Stimulated activated CD8-positive, alpha-beta memory T cell treated with anti-CD3 and anti-CD28 coated beads, Interleukin-15, amount 100 ng/mL, for 4 hours (primary cell): ENCODE data around the gene CASP8.

Experiments
- DNase-seq, 2 donors: peaks; one replicate each; pipeline ENCODE4 v3.0.0-alpha.2; 2020; ENCODE audit warnings: low read depth in 2 of 2

CASP8 gene

DNA sequence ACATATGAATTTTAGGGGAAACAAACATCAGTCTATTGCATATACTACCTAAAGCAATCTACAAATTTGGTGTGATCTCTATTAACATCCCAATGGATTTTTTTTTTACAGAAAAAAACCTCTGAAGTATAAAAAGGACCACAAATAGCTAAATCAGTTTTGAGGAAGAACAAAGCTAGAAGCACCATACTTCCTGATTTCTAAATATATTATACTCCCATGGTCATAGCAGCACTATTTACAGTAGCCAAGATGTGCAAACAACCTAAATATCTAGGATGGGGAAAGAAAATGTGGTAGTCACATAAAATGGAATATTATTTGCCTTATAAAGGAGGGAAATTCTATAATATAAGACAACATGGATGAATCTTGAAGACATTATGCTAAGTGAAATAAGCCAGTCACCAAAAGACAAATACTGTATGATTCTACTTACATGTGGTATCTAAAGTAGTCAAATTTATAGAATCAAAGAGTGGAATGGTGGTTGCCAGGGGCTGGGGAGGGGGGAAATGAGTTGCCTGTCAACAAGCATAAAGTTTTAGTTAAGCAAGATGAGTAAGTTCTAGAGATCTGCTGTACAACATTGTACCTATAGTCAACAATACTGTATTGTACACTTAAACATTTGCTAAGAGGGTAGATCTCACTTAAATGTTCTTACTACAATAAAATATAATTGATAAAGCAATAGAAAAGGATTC lies 17.6 kb upstream of the CASP8 start:
- no peak for DNase-seq

GRCh38 chr2:201244829-201245228 lies 15.5 kb upstream of the CASP8 start:
- no peak for DNase-seq

GRCh38 chr2:201246280-201246679 lies 14.1 kb upstream of the CASP8 start:
- DNase-seq, result no peak

GRCh38 chr2:201248288-201248844 lies 12.0 kb upstream of the CASP8 start:
- no peak for DNase-seq

GRCh38 chr2:201249889-201250288 lies 10.4 kb upstream of the CASP8 start:
- no peak for DNase-seq

- no peak for DNase-seq
Observed at GRCh38 chr2:201250741-201251140, 9.6 kb upstream of the CASP8 start.

DNA sequence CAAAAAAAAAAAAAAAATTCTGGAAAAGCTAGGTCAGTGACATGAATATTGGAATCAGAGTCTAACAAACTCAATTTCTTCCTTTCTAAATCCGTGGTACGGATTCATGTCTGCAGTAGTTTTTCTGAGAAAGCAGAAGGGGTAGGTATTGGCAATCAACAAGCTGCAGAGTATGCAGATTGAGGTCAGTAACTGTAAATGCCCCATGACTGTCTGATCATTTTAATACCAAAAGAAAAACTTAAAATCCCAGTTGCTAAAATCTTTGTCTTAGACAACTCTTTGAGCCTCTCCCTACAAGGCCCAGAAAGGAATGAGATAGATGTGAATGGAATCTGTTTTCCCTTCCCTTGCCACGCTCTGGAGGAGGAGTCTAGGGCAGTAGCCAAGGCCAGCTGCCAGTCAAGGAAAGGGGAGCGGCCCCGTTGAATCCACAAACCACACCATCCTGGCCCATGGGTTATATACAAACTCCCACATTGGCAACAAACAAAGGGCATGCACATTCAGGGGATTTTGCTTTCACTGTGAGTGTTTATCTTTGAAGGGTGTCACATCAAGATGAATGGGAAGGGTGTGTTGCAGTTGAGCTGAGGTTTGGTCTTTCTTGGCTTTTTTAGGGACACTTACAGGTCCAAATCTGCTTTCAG lies 6.1 kb upstream of the CASP8 start:
- no peak for DNase-seq

DNA sequence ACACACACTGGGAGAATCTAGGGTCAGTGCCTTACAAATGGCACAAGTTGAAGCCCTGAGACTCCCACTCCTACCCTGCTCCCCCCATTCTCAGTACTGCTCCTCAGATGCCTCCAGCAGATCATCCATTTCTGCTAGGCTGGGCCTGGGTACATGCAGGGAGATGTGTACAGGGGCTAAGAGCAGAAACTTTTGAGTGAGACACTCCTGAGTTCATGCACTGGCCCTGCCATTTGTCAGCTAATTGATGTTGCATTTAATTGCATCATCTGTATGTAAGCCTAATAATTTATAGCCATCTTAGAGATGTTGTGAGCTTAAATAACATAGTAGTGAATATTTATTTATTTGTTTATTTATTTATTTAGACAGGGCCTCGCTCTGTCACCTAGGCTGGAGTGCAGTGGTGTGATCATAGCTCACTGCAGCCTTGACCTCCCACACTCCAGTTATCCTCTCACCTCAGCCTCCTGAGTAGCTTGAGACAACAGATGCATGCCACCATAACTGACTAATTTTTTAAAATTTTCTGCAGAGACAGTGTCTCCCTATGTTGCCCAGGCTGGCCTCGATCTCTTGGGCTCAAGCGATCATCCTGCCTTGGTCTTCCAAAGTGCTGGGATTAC lies 4.8 kb upstream of the CASP8 start:
- DNase-seq, result no peak

DNA sequence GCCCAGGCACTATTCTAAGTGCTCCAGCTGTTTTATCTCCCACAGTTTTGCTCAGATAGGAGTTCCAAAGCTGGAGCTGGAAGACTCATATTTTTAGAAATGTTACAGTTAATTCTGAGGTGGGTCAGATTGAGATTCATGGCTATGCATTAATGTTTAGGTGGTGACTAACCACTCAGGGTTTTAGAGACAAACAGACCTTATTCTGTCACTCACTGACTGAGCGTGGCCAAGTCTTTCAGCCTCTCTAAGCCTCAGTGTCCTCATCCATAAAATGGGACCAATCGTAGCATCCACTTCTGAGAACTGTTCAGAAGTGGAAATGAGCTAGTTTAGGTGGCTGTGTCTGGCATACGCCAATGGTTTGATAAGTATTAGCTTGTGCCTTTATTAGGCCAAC lies 4.3 kb upstream of the CASP8 start:
- no peak for DNase-seq

DNA sequence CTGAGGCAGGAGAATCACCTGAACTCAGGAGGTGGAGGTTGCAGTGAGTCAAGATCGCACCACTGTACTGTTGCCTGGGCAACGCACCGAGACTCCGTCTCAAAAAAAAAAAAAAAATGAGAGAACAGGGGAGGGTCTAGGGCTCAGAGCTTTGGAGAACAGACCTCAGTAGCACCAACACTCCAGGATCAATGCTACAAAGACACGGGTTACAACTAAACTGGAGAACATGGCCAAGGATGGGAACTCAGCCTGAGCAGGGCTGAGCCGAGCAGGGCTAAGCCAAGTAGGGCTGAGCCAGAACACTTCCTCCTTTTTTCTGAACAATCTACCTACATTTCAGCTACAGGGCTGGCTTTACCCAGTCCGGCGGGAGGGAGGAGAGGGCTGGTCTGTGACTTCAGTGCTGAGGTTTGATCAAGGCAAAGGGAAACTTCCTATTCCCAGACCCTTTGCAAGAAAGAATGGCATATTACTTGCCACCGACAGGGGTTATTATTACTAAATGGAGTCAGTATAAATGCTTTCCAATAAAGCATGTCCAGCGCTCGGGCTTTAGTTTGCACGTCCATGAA lies 2.9 kb upstream of the CASP8 start:
- no peak for DNase-seq

GRCh38 chr2:201257956-201258665 lies 2.2 kb upstream of the CASP8 start:
- DNase-seq, result peak; percentile 58 to 79

GRCh38 chr2:201258666-201259615 lies 1.4 kb upstream of the CASP8 start:
- DNase-seq, result no peak

DNA sequence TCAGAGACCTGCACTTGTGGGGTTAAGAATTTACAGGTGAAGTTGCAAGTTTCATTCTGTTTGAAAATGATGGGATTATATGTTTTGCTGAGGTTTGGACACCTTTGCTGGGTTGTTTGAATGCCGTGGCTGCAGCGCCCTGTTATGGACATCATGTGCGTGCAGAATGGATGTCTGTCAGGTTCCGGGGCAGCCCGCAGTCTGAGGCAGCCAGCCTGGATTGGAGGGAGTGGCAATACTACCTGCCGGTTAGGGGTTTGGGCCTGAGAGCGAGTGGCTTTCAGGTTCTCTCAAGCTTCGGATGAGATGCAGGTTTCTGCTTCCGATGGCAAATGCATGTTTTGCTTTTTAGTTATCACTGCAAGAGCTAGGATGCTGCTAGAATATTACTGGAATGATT lies 1.1 kb downstream of the CASP8 start:
- DNase-seq, result peak in 1 of 2 donors; percentile 19

GRCh38 chr2:201261906-201262305 lies 1.6 kb downstream of the CASP8 start:
- no peak for DNase-seq

DNA sequence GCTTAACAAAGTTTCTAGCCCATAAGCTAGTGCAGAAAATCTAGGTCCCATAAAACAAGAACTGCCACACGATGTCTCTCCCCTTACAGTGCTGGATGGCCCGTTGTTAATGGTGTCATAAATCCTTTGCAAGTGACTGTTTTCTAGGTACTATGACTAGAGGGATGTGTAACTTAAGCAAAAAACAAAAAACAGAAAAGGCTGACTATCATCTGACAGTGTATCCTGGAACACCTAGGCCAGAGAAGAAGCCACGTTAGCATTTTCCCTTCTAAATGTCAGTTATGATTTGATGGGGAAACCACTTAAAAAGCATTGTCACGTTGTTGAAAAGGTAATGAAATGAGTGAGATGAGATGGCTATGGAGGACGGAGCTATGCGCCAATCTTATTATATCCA lies 2.4 kb downstream of the CASP8 start:
- no peak for DNase-seq

DNA sequence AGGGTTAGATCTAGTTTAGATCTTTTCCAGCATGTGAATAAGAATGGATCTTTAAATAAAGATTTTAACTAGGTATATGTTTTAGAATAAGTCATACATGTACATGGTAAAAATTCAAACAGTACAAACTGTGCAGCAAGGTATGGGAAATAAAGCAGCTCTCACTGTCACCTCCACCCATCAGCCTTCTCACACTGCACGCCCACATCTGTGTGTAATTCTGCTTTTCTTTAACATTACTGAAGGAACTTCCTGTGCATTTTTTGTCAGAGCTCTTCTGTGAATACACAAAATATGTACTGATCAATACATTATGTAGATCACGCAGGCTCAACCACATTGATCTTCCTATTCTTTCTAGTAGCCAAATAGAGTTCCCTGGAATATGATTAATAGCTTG lies 3.4 kb downstream of the CASP8 start:
- no peak for DNase-seq

- no peak for DNase-seq
Observed at GRCh38 chr2:201264472-201265173, 4.3 kb downstream of the CASP8 start.

- DNase-seq, result no peak
Observed at GRCh38 chr2:201266629-201267028, 6.3 kb downstream of the CASP8 start.

- no peak for DNase-seq
Observed at GRCh38 chr2:201267278-201268030, 7.1 kb downstream of the CASP8 start.
